LNCaP clone FGC (cell line): ENCODE results near the gene MEGF11.

Experiments used
- DNase-seq: peaks from one replicate; pipeline ENCODE4 v3.0.0-alpha.2; 2011; ENCODE audit warnings: low read depth
- H3K4me3 ChIP-seq: 2 replicates; pipeline ENCODE4 v1.5.1; 2011; ENCODE audit warnings: mild to moderate bottlenecking, low read depth, low read length, control low read depth
- TF ChIP-seq, protein P1 (sequence below): IDR thresholded peaks from 2 replicates; pipeline ENCODE4 v1.5.1; 2012; ENCODE audit warnings: mild to moderate bottlenecking; ENCODE audit not compliant: control insufficient read depth, insufficient read depth; ENCODE audit errors: extremely low read depth

Gene MEGF11

GRCh38 chr15:65922621-65923020, 330.9 kb downstream of the MEGF11 start:
- H3K4me3 ChIP-seq: no peak overlapping the region
- TF ChIP-seq, protein P1, sequence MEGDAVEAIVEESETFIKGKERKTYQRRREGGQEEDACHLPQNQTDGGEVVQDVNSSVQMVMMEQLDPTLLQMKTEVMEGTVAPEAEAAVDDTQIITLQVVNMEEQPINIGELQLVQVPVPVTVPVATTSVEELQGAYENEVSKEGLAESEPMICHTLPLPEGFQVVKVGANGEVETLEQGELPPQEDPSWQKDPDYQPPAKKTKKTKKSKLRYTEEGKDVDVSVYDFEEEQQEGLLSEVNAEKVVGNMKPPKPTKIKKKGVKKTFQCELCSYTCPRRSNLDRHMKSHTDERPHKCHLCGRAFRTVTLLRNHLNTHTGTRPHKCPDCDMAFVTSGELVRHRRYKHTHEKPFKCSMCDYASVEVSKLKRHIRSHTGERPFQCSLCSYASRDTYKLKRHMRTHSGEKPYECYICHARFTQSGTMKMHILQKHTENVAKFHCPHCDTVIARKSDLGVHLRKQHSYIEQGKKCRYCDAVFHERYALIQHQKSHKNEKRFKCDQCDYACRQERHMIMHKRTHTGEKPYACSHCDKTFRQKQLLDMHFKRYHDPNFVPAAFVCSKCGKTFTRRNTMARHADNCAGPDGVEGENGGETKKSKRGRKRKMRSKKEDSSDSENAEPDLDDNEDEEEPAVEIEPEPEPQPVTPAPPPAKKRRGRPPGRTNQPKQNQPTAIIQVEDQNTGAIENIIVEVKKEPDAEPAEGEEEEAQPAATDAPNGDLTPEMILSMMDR: no peak
- DNase-seq: no peak

DNA sequence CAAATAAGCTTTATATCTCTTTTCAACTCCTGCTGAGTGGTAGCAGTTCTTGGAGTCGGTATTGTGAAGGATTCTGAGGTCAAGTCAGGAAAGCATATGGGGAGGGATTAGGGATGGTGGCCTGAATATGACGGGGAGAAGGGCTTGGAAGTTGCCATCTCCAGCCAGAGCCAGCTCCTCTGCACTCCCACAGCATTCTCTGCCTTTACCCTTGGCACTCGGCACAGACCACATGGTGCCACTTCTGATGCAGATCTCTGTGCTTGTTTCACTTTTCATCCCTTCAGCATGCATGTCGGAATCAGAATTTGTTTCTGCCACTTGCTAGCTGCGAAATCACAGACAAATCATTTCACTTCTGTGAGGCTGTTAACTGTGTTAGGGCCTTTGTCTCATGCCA, 331.8 kb downstream of the MEGF11 start:
- TF ChIP-seq, protein P1: no peak
- H3K4me3 ChIP-seq: no peak overlapping the region
- no peak for DNase-seq

GRCh38 chr15:65920825-65921309, 332.7 kb downstream of the MEGF11 start:
- TF ChIP-seq, protein P1: no peak
- no peak for DNase-seq
- H3K4me3 ChIP-seq: no peak overlapping the region

DNA sequence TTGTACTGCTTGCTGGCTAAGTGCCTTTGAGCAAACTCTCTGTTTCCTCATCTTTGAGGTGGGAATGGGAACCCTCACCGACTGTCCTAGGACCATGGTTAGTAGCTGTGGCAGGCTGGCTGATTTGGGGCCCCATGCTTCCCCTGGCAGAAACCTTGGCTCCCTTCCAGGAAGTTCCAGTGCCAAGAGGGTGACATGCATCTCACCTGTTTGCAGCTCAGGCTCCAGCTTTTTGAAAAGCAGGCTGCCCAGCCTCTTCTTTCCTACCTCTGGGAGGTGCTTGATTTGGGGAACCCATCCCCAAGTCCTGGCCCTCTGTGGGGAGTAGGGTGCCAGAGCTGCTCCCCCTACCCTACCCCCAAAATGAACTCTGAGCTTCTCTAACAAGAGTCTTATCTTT, 333.4 kb downstream of the MEGF11 start:
- DNase-seq: no peak

DNA sequence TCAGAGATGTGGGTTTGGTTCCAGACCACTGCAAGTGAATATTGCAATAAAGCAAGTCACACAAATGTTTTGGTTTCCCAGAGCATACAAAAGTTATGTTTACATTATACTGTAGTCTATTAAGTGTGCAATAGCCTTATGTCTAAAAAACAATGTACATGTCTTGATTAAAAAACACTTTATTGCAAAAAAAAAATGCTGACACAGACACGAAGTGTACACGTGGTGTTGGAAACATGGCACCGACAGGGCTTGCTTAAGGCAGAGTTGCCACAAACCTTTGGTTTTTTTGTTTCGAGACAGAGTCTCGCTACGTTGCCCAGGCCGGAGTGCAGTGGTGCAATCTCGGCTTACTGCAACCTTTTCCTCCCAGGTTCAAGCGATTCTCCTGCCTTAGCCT, 334.2 kb downstream of the MEGF11 start:
- H3K4me3 ChIP-seq: no peak overlapping the region
- TF ChIP-seq, protein P1: no peak
- DNase-seq: no peak

More for the DNA sequence above, 333.4 kb downstream of the MEGF11 start:
- no peak overlapping the region for H3K4me3 ChIP-seq
- TF ChIP-seq, protein P1: no peak

DNA sequence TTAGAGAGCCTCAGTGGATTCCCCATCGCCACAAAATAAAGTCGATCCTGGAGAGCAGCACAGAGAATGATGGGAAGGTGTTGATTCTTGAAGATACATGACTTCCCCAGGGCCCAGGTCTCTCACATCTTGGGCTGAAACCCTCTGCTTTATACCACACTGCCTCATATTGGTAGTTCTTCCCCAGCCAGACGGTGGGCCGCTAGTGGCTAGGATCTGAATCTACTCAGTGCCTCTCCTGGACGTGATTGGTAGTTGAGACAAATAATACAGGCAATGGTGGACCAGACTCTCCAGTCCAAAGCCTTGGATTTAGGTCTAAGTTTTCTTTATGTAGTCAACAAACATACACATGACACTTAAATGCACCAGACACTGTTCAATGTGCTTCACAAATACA, 334.6 kb downstream of the MEGF11 start:
- no peak for DNase-seq
- TF ChIP-seq, protein P1: no peak
- no peak overlapping the region for H3K4me3 ChIP-seq

DNA sequence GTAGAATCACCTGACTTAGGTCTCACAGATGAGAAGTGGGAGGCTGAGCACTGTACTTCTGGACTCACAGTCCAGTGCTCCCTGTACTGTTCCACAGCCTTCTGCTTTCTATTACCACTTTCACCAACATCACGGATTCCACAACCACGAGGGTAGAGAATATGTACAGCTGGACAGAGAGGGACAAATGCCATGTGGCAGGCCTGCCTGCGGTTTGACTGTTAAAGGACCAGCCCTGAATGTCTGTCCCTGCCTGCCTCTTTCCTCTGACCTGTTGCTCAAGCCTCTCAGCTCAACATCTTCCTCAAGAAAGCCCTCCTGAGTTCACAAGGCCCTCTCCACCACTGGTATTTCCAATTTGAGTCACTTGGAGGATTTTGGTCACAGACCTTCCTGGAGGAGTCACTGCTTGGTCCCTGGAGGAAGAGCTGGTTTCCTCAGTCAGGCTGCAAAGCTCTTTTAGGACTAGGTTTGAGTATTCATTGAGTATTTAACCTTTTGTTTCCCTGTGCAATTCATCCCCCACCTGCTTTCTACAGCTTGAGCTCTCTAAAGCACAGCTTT, 335.1 kb downstream of the MEGF11 start:
- no peak overlapping the region for H3K4me3 ChIP-seq
- TF ChIP-seq, protein P1: no peak
- no peak for DNase-seq
